Measurements from ENCODE around the gene SLC6A12.

The SLC6A12 gene

GRCh38 chr12:225012-225411 lies 11.1 kb upstream of the SLC6A12 start:
- H3K4me3 ChIP-seq (ENCODE audit: low read depth, low read length), result no peak overlapping the region
- DNase-seq (ENCODE audit: low read depth), result no peak
- no peak for TF ChIP-seq CTCF (IDR thresholded peaks at IDR 0.05; ENCODE audit: insufficient read depth, low read depth, low read length, missing control alignments)

DNA sequence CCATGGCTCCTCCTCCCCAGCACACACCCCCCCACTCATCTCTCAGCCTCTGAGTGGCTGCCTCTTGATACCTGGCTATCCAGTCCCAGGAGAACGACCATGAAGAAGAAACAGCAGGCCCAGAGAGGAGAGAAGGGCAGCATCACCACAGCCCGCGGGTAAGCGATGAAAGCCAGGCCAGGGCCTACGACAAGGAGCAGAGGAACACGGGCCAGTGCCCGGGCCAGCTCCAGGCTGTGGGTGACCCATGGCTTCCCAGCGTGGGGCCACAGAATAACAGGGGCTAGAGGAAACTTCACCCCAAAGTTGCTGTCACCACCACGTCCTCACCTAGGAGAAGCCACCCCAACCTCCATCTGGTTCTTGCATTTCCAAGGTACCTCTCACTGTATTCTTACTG lies 10.4 kb upstream of the SLC6A12 start:
- DNase-seq (ENCODE audit: low read depth), result no peak
- no peak for TF ChIP-seq CTCF (IDR thresholded peaks at IDR 0.05; ENCODE audit: insufficient read depth, low read depth, low read length, missing control alignments)
- H3K4me3 ChIP-seq (ENCODE audit: low read depth, low read length), result no peak overlapping the region

DNA sequence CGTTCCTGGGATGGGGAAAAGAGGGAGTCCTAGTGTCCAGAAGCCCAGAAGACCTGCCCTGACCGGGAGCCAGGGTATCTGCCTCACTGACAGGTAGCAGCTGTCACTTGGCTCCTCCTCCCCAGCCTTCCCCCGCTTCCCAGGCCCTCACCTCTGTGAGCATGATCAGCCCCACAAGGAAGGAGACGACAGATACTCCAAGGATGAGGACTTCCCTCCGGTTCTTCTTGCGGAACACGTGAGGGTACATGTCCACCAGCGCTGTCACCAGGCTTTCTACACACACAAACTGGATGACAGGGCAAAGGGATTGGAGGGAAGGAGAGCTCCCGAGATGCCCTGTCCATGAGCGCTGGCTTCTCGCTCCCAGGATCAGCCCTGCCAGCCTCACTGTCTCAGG lies 9.9 kb upstream of the SLC6A12 start:
- no peak for TF ChIP-seq CTCF (IDR thresholded peaks at IDR 0.05; ENCODE audit: insufficient read depth, low read depth, low read length, missing control alignments)
- DNase-seq (ENCODE audit: low read depth), result no peak
- H3K4me3 ChIP-seq (ENCODE audit: low read depth, low read length), result no peak overlapping the region

GRCh38 chr12:221736-222135 lies 7.8 kb upstream of the SLC6A12 start:
- no peak for TF ChIP-seq CTCF (IDR thresholded peaks at IDR 0.05; ENCODE audit: insufficient read depth, low read depth, low read length, missing control alignments)
- DNase-seq (ENCODE audit: low read depth), result no peak

DNA sequence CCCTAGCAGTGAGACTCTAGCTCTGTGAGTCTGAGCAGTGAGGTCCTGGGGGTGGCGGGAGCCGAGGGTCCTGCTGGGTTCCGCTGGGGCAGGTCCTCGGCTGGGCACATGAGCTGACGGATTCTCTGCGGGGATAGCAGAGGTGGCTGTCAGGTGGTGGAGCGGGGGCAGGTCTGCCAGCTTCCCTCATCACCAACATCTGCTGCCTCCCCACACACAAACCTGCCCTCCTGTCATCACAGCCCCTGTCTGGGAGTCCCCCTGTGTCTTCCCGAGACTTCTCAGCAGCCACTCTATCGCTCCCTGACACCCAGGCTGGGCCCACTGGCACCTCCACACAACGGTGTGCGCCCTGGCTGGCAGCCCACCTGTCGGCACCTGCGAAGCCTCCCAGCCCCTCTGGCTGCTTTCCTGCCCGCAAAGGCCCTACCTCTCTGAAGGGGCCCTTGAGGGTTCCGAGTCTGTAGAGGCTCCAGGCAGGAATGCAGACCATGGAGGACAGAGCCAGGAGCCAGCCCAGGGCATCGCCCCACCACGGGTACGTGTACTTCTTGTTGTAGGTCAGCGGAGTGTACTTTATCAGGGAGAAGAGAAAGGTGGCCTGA lies 7.1 kb upstream of the SLC6A12 start:
- no peak for TF ChIP-seq CTCF (IDR thresholded peaks at IDR 0.05; ENCODE audit: insufficient read depth, low read depth, low read length, missing control alignments)
- DNase-seq (ENCODE audit: low read depth), result no peak
- no peak overlapping the region for H3K4me3 ChIP-seq (ENCODE audit: low read depth, low read length)

More at GRCh38 chr12:221736-222135, 7.8 kb upstream of the SLC6A12 start:
- no peak overlapping the region for H3K4me3 ChIP-seq (ENCODE audit: low read depth, low read length)

DNA sequence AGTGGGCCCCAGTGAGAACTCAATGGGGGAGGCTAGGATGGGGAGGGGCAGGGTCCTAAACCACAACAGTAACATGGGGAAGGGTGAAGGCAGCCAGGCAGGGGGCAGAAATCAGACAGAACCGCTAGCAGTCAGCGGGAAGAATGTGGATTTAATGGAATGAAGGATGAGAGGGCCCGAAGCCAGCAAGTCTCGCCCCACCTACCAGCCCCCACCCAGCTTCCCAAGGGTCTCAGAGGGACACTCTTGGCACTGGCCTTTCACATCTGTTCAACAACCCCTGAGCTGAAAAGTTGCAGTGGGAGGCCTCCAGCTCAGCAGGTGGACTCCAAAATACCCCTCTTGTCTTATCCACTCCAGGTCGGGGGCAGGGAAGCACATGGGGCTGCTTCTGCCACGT lies 6.5 kb upstream of the SLC6A12 start:
- no peak overlapping the region for H3K4me3 ChIP-seq (ENCODE audit: low read depth, low read length)
- TF ChIP-seq CTCF (IDR thresholded peaks at IDR 0.05; ENCODE audit: insufficient read depth, low read depth, low read length, missing control alignments), result no peak
- no peak for DNase-seq (ENCODE audit: low read depth)

GRCh38 chr12:219891-220352 lies 6.0 kb upstream of the SLC6A12 start:
- peak; percentile 81 for DNase-seq (ENCODE audit: low read depth)
- no peak overlapping the region for H3K4me3 ChIP-seq (ENCODE audit: low read depth, low read length)
- peak; percentile 82 for TF ChIP-seq CTCF (IDR thresholded peaks at IDR 0.05; ENCODE audit: insufficient read depth, low read depth, low read length, missing control alignments)
